Stimulated activated CD4-positive, alpha-beta T cell treated with anti-CD3 and anti-CD28 coated beads, TNF-alpha, amount 100 ng/mL, for 1 hour (primary cell): Measurements from ENCODE around the gene CTLA4.

Source experiments
- DNase-seq, 3 donors: peaks; one replicate each; pipeline ENCODE4 v3.0.0-alpha.2; 2020; ENCODE audit warnings: low read depth in 3 of 3, low spot score in 1 of 3

CTLA4 gene

GRCh38 chr2:203890733-203891132 is 23.2 kb downstream of the CTLA4 start:
- DNase-seq, result no peak

- DNase-seq, result no peak
These were observed 23.9 kb downstream of the CTLA4 start for GRCh38 chr2:203891474-203891873.

GRCh38 chr2:203892207-203892606 is 24.6 kb downstream of the CTLA4 start:
- DNase-seq, result no peak

GRCh38 chr2:203893401-203893800 is 25.8 kb downstream of the CTLA4 start:
- DNase-seq, result no peak

- DNase-seq, result no peak
These were observed 26.3 kb downstream of the CTLA4 start for GRCh38 chr2:203893840-203894239.

- no peak for DNase-seq
These were observed 26.7 kb downstream of the CTLA4 start for GRCh38 chr2:203894262-203894661.

GRCh38 chr2:203897544-203897943 is 30.0 kb downstream of the CTLA4 start:
- DNase-seq, result no peak

GRCh38 chr2:203898657-203899056 is 31.1 kb downstream of the CTLA4 start:
- no peak for DNase-seq

GRCh38 chr2:203900253-203900652 is 32.7 kb downstream of the CTLA4 start:
- DNase-seq, result no peak

GRCh38 chr2:203904022-203904421 is 36.5 kb downstream of the CTLA4 start:
- no peak for DNase-seq

GRCh38 chr2:203905656-203906055 is 38.1 kb downstream of the CTLA4 start:
- DNase-seq, result no peak

GRCh38 chr2:203908066-203908796 is 40.7 kb downstream of the CTLA4 start:
- no peak for DNase-seq

GRCh38 chr2:203908797-203909185 is 41.2 kb downstream of the CTLA4 start:
- no peak for DNase-seq

GRCh38 chr2:203909261-203909967 is 41.8 kb downstream of the CTLA4 start:
- no peak for DNase-seq

GRCh38 chr2:203909974-203910373 is 42.4 kb downstream of the CTLA4 start:
- no peak for DNase-seq

GRCh38 chr2:203913947-203914346 is 46.4 kb downstream of the CTLA4 start:
- no peak for DNase-seq

GRCh38 chr2:203914546-203915182 is 47.1 kb downstream of the CTLA4 start:
- DNase-seq, result no peak

- no peak for DNase-seq
These were observed 47.7 kb downstream of the CTLA4 start for GRCh38 chr2:203915256-203915655.

GRCh38 chr2:203916756-203917155 is 49.2 kb downstream of the CTLA4 start:
- DNase-seq, result no peak

- DNase-seq, result no peak
These were observed 50.7 kb downstream of the CTLA4 start for GRCh38 chr2:203918264-203918663.

- DNase-seq, result no peak
These were observed 51.3 kb downstream of the CTLA4 start for GRCh38 chr2:203918839-203919238.
